Stimulated activated CD4-positive, alpha-beta T cell treated with anti-CD3 and anti-CD28 coated beads, TNF-alpha, amount 100 ng/mL, for 1 hour (primary cell): ENCODE results near the gene GRIP2.

Experiments used
- DNase-seq, 3 donors: peaks; one replicate each; pipeline ENCODE4 v3.0.0-alpha.2; 2020; ENCODE audit warnings: low read depth in 3 of 3, low spot score in 1 of 3

Gene GRIP2

GRCh38 chr3:14439501-14440167 is 100.5 kb downstream of the GRIP2 start:
- no peak for DNase-seq
